ENCODE results near the gene KRTAP9-7.

Gene KRTAP9-7

DNA sequence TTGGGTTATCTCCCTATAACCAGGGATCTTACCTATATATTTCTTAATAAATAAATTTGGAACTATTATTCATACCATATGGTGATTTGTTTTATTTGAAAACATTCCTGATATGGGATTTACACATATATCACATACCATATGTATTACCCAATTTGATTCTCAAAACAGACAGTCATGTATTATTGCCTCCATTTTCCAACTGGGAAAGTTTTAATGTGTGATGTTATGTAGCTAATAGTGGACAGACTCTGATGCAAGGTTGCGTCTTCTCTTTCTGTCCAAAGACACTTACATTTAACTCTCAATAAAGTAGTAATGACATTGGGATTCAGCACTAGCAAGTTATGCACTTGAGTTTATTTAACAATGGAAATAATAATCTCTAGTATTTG is 19.2 kb upstream of the KRTAP9-7 start:
- DNase-seq (ENCODE audit: low read depth in 1 of 2, low spot score in 1 of 2), result no peak
- no peak overlapping the region for H3K27ac ChIP-seq (replicated peaks)
- H3K27me3 ChIP-seq (ENCODE audit: insufficient read depth, poor library complexity, severe bottlenecking), result peaks cover 4% of the 10 kb centered on the region
- TF ChIP-seq GABPA (IDR thresholded peaks at IDR 0.05; ENCODE audit: low read depth), result no peak
- TF ChIP-seq CTCF (IDR thresholded peaks at IDR 0.05; ENCODE audit: insufficient read depth, low read length), result no peak
- no peak for TF ChIP-seq REST (IDR thresholded peaks at IDR 0.05; ENCODE audit: insufficient replicate concordance, low read depth)
- TF ChIP-seq SPI1 (IDR thresholded peaks at IDR 0.05; ENCODE audit: borderline replicate concordance, low read depth), result no peak
- TF ChIP-seq POLR2AphosphoS5 (IDR thresholded peaks at IDR 0.05; ENCODE audit: low read depth), result no peak
- no peak overlapping the region for H3K4me3 ChIP-seq (replicated peaks; ENCODE audit: insufficient read depth, low read length)

- Histone ChIP-seq H3K27ac (replicated peaks) (no peak overlapping the region), H3K4me3 (replicated peaks; ENCODE audit: insufficient read depth, low read length) (no peak overlapping the region), H3K27me3 (ENCODE audit: insufficient read depth, poor library complexity, severe bottlenecking) (peaks cover 4% of the 10 kb centered on the region)
- DNase-seq (ENCODE audit: low read depth in 1 of 2, low spot score in 1 of 2), result no peak
- TF ChIP-seq GABPA (IDR thresholded peaks at IDR 0.05; ENCODE audit: low read depth) (no peak), REST (IDR thresholded peaks at IDR 0.05; ENCODE audit: insufficient replicate concordance, low read depth) (no peak)
Measured at GRCh38 chr17:41258406-41258805, 17.1 kb upstream of the KRTAP9-7 start.

DNA sequence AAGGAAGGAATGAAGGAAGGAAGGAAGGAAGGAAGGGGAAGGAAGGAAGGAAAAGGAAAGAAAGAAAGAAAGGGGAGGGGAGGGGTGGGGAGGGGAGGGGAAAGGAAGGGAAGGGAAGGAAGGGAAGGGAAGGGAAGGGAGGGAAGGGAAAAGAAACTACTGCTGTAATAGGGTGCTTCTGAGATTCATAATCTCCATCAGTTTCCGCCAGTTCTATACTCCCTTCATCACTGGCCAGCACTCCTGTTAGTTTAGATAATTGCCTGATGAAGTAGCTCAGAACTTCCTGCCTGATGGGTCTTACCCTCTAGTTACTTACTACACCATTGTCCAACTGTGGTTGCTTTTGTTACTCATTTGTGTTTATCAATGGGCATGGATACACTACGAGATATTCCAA is 12.3 kb upstream of the KRTAP9-7 start:
- Histone ChIP-seq H3K27me3 (ENCODE audit: insufficient read depth, poor library complexity, severe bottlenecking) (no peaks in the 10 kb centered on the region), H3K4me3 (replicated peaks; ENCODE audit: insufficient read depth, low read length) (no peak overlapping the region), H3K27ac (replicated peaks) (no peak overlapping the region)
- no peak for DNase-seq (ENCODE audit: low read depth in 1 of 2, low spot score in 1 of 2)
- TF ChIP-seq SPI1 (IDR thresholded peaks at IDR 0.05; ENCODE audit: borderline replicate concordance, low read depth) (no peak), CTCF (IDR thresholded peaks at IDR 0.05; ENCODE audit: insufficient read depth, low read length) (no peak), REST (IDR thresholded peaks at IDR 0.05; ENCODE audit: insufficient replicate concordance, low read depth) (no peak), POLR2AphosphoS5 (IDR thresholded peaks at IDR 0.05; ENCODE audit: low read depth) (no peak), GABPA (IDR thresholded peaks at IDR 0.05; ENCODE audit: low read depth) (no peak)

DNA sequence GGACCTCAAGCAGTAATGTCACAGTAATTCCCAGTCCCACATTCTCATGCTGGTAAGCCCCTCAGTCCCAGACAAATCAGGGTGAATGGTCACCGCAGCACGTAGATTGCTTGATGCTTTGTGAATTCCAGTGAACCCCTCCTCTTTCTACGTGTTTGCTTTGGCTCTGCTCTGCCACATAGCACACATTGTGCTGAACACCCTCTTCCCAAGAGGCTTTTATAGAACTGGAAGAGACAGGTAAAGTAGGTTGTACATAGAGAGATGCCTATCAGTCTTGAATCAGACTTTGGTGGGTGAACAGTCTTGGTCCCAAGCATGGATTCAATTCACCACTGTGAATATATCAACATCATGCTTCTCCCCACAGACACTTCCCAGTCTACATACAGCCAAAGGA is 10.9 kb upstream of the KRTAP9-7 start:
- Histone ChIP-seq H3K4me3 (replicated peaks; ENCODE audit: insufficient read depth, low read length) (no peak overlapping the region), H3K27ac (replicated peaks) (no peak overlapping the region), H3K27me3 (ENCODE audit: insufficient read depth, poor library complexity, severe bottlenecking) (no peaks in the 10 kb centered on the region)
- no peak for DNase-seq (ENCODE audit: low read depth in 1 of 2, low spot score in 1 of 2)
- no peak for TF ChIP-seq REST (IDR thresholded peaks at IDR 0.05; ENCODE audit: insufficient replicate concordance, low read depth)
- no peak for TF ChIP-seq SPI1 (IDR thresholded peaks at IDR 0.05; ENCODE audit: borderline replicate concordance, low read depth)
- TF ChIP-seq CTCF (IDR thresholded peaks at IDR 0.05; ENCODE audit: insufficient read depth, low read length), result no peak
- no peak for TF ChIP-seq GABPA (IDR thresholded peaks at IDR 0.05; ENCODE audit: low read depth)
- TF ChIP-seq POLR2AphosphoS5 (IDR thresholded peaks at IDR 0.05; ENCODE audit: low read depth), result no peak
